Measurements from ENCODE around the gene HOXB4. TPM values are rescaled to one million over a fixed set of nuclear protein-coding genes. Genes with fewer than 3 reads are reported as not detected.

The HOXB4 gene
- total RNA-seq, 4 donors from 2014 or later = 0.67 to 1.2 (median 0.80) TPM

- intact Hi-C loops (cut with DNase I) = loop anchor here (10.0 kb wide), 1 partner anchor 276 kb away; no protein-coding TSS in a partner anchor
- WGBS, 2 donors = 8 to 11% methylated on average over 22 of the region's 22 CpGs
- H3K27ac ChIP-seq = no peak overlapping the region
Measured at GRCh38 chr17:48611213-48611612, 33.1 kb upstream of the HOXB4 start.

DNA sequence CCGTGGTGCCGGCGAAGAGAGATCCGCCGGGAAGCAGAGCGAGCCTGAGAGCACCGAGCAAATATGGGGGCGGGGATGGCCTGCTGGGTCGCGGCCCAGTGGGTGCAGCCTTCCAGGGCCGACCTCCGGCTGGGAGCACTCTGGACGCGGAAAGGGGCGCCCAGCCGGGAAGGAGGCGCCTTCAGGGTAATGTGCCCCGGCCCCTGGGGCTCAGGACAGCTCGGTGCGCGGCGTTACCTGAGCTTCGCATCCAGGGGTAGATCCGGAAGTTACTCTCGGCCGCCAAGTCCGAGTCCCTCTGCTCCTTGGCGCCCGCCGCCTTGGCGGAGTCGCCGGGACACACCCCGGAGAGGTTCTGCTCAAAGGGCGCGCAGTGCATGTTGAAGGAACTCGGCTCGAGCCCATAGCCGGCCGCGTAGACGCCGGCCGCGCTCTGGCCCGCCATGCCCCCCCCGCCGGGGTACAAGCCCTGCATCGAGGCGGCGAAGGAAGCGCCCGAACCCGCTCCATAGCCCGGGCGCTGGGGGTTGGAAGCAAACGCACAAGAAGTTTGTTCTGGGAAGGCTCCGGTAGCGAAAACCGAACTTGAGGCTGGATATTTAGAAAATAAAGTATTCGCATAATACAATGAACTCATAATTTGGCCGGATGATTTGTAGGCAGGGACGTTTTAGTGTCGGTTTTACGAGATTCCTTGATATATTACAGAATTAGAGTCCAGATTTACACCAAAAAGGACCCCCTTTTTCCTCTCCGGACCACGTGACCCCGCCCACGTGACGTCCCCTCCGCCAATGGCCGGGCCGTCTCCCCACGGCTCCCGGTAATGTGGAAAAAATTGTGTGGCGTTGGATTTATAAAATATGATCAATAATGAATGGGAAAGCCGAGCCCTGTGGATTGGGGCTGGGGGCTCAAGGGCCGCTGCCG, 32.4 kb upstream of the HOXB4 start, which contains the start of gene HOXB7:
Gene HOXB7, minus strand, starts transcription at position 736 of the 930 bp plus-strand sequence. Its CDS starts 99 bp downstream, at position 637.
- Histone ChIP-seq H3K27ac (no peak within 1 kb of the TSS), H3K9me3 (no peaks in the 10 kb centered on the region), H3K36me3 (no peaks in the 10 kb centered on the region), H3K4me1 (peaks cover 13 to 41% of the 10 kb centered on the region in 2 donors), H3K4me3 (replicated peaks in 1 of 3) (peak within 1 kb of the TSS in 1 of 3 donors; percentile 22), H3K27me3 (peaks cover 74% of the 10 kb centered on the region)
- TF ChIP-seq POLR2A (IDR thresholded peaks at IDR 0.05) = no peak
- DNase-seq = no peak
- intact Hi-C loops (cut with DNase I) = loop anchor here (10.0 kb wide), 1 partner anchor 276 kb away; no protein-coding TSS in a partner anchor
- 3 to 4% methylated on average over 46 to 66 of the region's 79 CpGs for WGBS, 2 donors

More at GRCh38 chr17:48611213-48611612, 33.1 kb upstream of the HOXB4 start:
- Histone ChIP-seq H3K9me3 (no peaks in the 10 kb centered on the region), H3K36me3 (no peaks in the 10 kb centered on the region), H3K27me3 (peaks cover 74% of the 10 kb centered on the region), H3K4me3 (replicated peaks in 1 of 3) (peak overlapping the region in 1 of 3 donors; percentile 22), H3K4me1 (peaks cover 13 to 41% of the 10 kb centered on the region in 2 donors)
- TF ChIP-seq, protein P1, sequence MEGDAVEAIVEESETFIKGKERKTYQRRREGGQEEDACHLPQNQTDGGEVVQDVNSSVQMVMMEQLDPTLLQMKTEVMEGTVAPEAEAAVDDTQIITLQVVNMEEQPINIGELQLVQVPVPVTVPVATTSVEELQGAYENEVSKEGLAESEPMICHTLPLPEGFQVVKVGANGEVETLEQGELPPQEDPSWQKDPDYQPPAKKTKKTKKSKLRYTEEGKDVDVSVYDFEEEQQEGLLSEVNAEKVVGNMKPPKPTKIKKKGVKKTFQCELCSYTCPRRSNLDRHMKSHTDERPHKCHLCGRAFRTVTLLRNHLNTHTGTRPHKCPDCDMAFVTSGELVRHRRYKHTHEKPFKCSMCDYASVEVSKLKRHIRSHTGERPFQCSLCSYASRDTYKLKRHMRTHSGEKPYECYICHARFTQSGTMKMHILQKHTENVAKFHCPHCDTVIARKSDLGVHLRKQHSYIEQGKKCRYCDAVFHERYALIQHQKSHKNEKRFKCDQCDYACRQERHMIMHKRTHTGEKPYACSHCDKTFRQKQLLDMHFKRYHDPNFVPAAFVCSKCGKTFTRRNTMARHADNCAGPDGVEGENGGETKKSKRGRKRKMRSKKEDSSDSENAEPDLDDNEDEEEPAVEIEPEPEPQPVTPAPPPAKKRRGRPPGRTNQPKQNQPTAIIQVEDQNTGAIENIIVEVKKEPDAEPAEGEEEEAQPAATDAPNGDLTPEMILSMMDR (IDR thresholded peaks at IDR 0.05) = no peak
- TF ChIP-seq POLR2A (IDR thresholded peaks at IDR 0.05) = no peak
- DNase-seq = no peak

- no peak for DNase-seq
- 6 to 10% methylated on average over 13 to 15 of the region's 15 CpGs for WGBS, 2 donors
- Histone ChIP-seq H3K36me3 (no peaks in the 10 kb centered on the region), H3K27ac (no peak overlapping the region), H3K4me3 (replicated peaks in 1 of 3) (peak overlapping the region in 1 of 3 donors; percentile 22), H3K4me1 (peaks cover 13 to 41% of the 10 kb centered on the region in 2 donors), H3K9me3 (no peaks in the 10 kb centered on the region), H3K27me3 (peaks cover 74% of the 10 kb centered on the region)
- intact Hi-C loops (cut with DNase I) = loop anchor here (10.0 kb wide), 1 partner anchor 275 kb away; no protein-coding TSS in a partner anchor
- TF ChIP-seq, protein P1 (IDR thresholded peaks at IDR 0.05) = no peak
- no peak for TF ChIP-seq POLR2A (IDR thresholded peaks at IDR 0.05)
Measured at GRCh38 chr17:48609759-48610281, 31.7 kb upstream of the HOXB4 start.

DNA sequence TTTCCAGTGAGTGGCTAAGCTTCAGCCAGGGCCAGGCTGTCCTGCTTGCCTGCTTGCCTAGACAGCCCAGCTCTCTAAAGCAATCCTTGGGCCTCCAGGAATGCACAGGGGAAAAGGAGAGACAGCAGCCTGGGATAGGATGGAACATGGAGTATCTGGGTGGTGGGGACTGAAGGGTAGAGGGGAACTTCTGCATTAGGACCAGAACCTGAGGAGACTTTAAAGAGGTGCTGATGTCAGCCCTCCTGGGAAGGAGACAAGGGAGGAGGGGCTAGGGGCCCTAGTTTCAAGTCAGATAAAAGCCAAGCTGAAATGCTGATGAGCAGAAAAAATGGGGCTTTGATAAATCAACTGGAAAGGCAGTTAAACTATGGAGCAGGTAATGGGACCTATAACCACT, 30.9 kb upstream of the HOXB4 start:
- H3K4me3 ChIP-seq (replicated peaks in 1 of 3) = no peak overlapping the region
- H3K27ac ChIP-seq = no peak overlapping the region
- peaks cover 9 to 36% of the 10 kb centered on the region in 2 donors for H3K4me1 ChIP-seq
- H3K9me3 ChIP-seq = no peaks in the 10 kb centered on the region
- DNase-seq = no peak
- H3K36me3 ChIP-seq = no peaks in the 10 kb centered on the region
- TF ChIP-seq POLR2A (IDR thresholded peaks at IDR 0.05) = no peak
- TF ChIP-seq, protein P1 (IDR thresholded peaks at IDR 0.05) = no peak
- intact Hi-C loops (cut with DNase I) = no loop called here
- H3K27me3 ChIP-seq = peaks cover 74% of the 10 kb centered on the region

GRCh38 chr17:48608494-48608834, 30.3 kb upstream of the HOXB4 start:
- TF ChIP-seq, protein P1 (IDR thresholded peaks at IDR 0.05) = no peak
- no peak for TF ChIP-seq POLR2A (IDR thresholded peaks at IDR 0.05)
- Histone ChIP-seq H3K9me3 (no peaks in the 10 kb centered on the region), H3K27ac (no peak overlapping the region), H3K4me1 (peaks cover 9 to 31% of the 10 kb centered on the region in 2 donors), H3K36me3 (no peaks in the 10 kb centered on the region), H3K4me3 (replicated peaks in 1 of 3) (no peak overlapping the region), H3K27me3 (peaks cover 74% of the 10 kb centered on the region)
- 77 to 84% methylated on average over 1 of the region's 1 CpG for WGBS, 2 donors
- DNase-seq = no peak
- intact Hi-C loops (cut with DNase I) = no loop called here
